ENCODE data around the gene EMP2.

DNA sequence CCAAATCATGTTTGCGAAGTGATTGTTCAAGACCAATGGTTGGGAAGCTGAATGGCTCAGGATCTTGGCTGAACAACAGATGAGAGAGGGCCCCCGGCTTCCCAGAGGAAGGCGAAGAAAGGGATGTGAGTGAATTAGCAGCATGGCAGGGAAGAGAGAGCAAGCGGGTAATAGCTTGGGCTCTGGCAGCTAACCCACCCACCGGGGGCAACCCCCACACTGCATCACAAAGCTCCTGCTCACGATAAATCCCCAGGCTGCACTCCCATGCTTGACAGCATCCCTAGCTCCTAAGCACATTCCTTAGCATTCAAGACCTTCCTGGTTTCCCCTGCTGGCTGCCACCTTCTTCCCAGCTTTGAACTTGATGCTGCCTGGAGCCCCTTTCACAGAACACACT lies 26.2 kb upstream of the EMP2 start:
- TF ChIP-seq CTCF (IDR thresholded peaks at IDR 0.05), result no peak
- TF ChIP-seq POLR2A (IDR thresholded peaks at IDR 0.05), result no peak
